Activated CD4-positive, alpha-beta T cell treated with anti-CD3 and anti-CD28 coated beads, Interleukin-2, amount 10 ng/mL, durations not matched to agents 24 days and 14 days (primary cell): ENCODE measurements around the gene DENND1B. TPM values are rescaled to one million over a fixed set of nuclear protein-coding genes. Genes with fewer than 3 reads are reported as not detected.

ENCODE experiments used
- DNase-seq: peaks from one replicate; pipeline ENCODE4 v3.0.0; 2022
- H3K27ac Mint-ChIP-seq: one replicate; pipeline ENCODE4 v1.8.0; 2022; ENCODE audit warnings: mild to moderate bottlenecking, mixed read lengths
- H3K27me3 Mint-ChIP-seq: one replicate; pipeline ENCODE4 v1.8.0; 2022; ENCODE audit warnings: mixed read lengths
- H3K36me3 Mint-ChIP-seq: one replicate; pipeline ENCODE4 v1.8.0; 2022; ENCODE audit warnings: low read depth, mild to moderate bottlenecking, mixed read lengths
- H3K4me1 Mint-ChIP-seq: one replicate; pipeline ENCODE4 v1.8.0; 2021; ENCODE audit warnings: mixed read lengths
- H3K4me3 Mint-ChIP-seq: one replicate; pipeline ENCODE4 v1.8.0; 2022; ENCODE audit warnings: mild to moderate bottlenecking, moderate library complexity, mixed read lengths
- H3K9me3 Mint-ChIP-seq: one replicate; pipeline ENCODE4 v1.8.0; 2021; ENCODE audit warnings: mixed read lengths
- intact Hi-C: fragments of 100-400 bp; cut with micrococcal nuclease; formaldehyde crosslinking; loops from one replicate; pipeline ENCODE4 v1.15.1; 2023
- total RNA-seq: library from RNA; stranded (reverse); gene quantifications from 2 replicates; pipeline ENCODE4 v1.2.3, GENCODE V29; 2022

Gene DENND1B
- total RNA-seq, 1 donor from 2014 or later: 15.0 TPM

- no peaks in the 10 kb centered on the region for H3K36me3 Mint-ChIP-seq
- H3K27ac Mint-ChIP-seq: no peak overlapping the region
- H3K27me3 Mint-ChIP-seq: no peaks in the 10 kb centered on the region
- peaks cover 7% of the 10 kb centered on the region for H3K4me1 Mint-ChIP-seq
- intact Hi-C loops: no loop called here
- no peaks in the 10 kb centered on the region for H3K9me3 Mint-ChIP-seq
- H3K4me3 Mint-ChIP-seq: no peak overlapping the region
- DNase-seq: no peak
Observed at GRCh38 chr1:197677752-197678295, 97.5 kb downstream of the DENND1B start.

GRCh38 chr1:197677313-197677712 lies 98.0 kb downstream of the DENND1B start:
- Mint-ChIP-seq H3K4me1 (peaks cover 7% of the 10 kb centered on the region), H3K27me3 (no peaks in the 10 kb centered on the region), H3K27ac (no peak overlapping the region), H3K9me3 (no peaks in the 10 kb centered on the region), H3K4me3 (no peak overlapping the region), H3K36me3 (no peaks in the 10 kb centered on the region)
- intact Hi-C loops: no loop called here
- no peak for DNase-seq

GRCh38 chr1:197675583-197676208 lies 99.6 kb downstream of the DENND1B start:
- H3K27me3 Mint-ChIP-seq: no peaks in the 10 kb centered on the region
- no peak overlapping the region for H3K27ac Mint-ChIP-seq
- intact Hi-C loops: no loop called here
- DNase-seq: no peak
- no peak overlapping the region for H3K4me3 Mint-ChIP-seq
- peaks cover 4% of the 10 kb centered on the region for H3K4me1 Mint-ChIP-seq
- peaks cover 2% of the 10 kb centered on the region for H3K36me3 Mint-ChIP-seq
- H3K9me3 Mint-ChIP-seq: no peaks in the 10 kb centered on the region

GRCh38 chr1:197674286-197674685 lies 101.0 kb downstream of the DENND1B start:
- Mint-ChIP-seq H3K4me1 (peaks cover 4% of the 10 kb centered on the region), H3K36me3 (peaks cover 2% of the 10 kb centered on the region), H3K4me3 (no peak overlapping the region), H3K27ac (no peak overlapping the region), H3K9me3 (no peaks in the 10 kb centered on the region), H3K27me3 (no peaks in the 10 kb centered on the region)
- no peak for DNase-seq
- intact Hi-C loops: no loop called here

- H3K9me3 Mint-ChIP-seq: no peaks in the 10 kb centered on the region
Observed at GRCh38 chr1:197673292-197673691, 102.0 kb downstream of the DENND1B start.

GRCh38 chr1:197672347-197672746 lies 102.9 kb downstream of the DENND1B start:
- no peak overlapping the region for H3K4me3 Mint-ChIP-seq
- H3K4me1 Mint-ChIP-seq: peaks cover 4% of the 10 kb centered on the region
- H3K27ac Mint-ChIP-seq: no peak overlapping the region
- intact Hi-C loops: no loop called here
- H3K36me3 Mint-ChIP-seq: peaks cover 2% of the 10 kb centered on the region
- no peak for DNase-seq
- no peaks in the 10 kb centered on the region for H3K27me3 Mint-ChIP-seq
- no peaks in the 10 kb centered on the region for H3K9me3 Mint-ChIP-seq

More at GRCh38 chr1:197673292-197673691, 102.0 kb downstream of the DENND1B start:
- peaks cover 4% of the 10 kb centered on the region for H3K4me1 Mint-ChIP-seq
- H3K4me3 Mint-ChIP-seq: no peak overlapping the region
- no peak for DNase-seq
- intact Hi-C loops: no loop called here
- H3K36me3 Mint-ChIP-seq: peaks cover 2% of the 10 kb centered on the region
- no peak overlapping the region for H3K27ac Mint-ChIP-seq
- no peaks in the 10 kb centered on the region for H3K27me3 Mint-ChIP-seq

- peaks cover 4% of the 10 kb centered on the region for H3K4me1 Mint-ChIP-seq
- no peaks in the 10 kb centered on the region for H3K27me3 Mint-ChIP-seq
- no peak overlapping the region for H3K4me3 Mint-ChIP-seq
- DNase-seq: no peak
- H3K36me3 Mint-ChIP-seq: peaks cover 2% of the 10 kb centered on the region
- intact Hi-C loops: no loop called here
- no peaks in the 10 kb centered on the region for H3K9me3 Mint-ChIP-seq
- no peak overlapping the region for H3K27ac Mint-ChIP-seq
Observed at GRCh38 chr1:197671920-197672319, 103.4 kb downstream of the DENND1B start.

GRCh38 chr1:197671140-197671539 lies 104.1 kb downstream of the DENND1B start:
- H3K27ac Mint-ChIP-seq: peak overlapping the region; percentile 35
- intact Hi-C loops: no loop called here
- no peaks in the 10 kb centered on the region for H3K27me3 Mint-ChIP-seq
- no peak for DNase-seq
- H3K9me3 Mint-ChIP-seq: no peaks in the 10 kb centered on the region
- peaks cover 2% of the 10 kb centered on the region for H3K36me3 Mint-ChIP-seq
- H3K4me3 Mint-ChIP-seq: no peak overlapping the region
- peaks cover 4% of the 10 kb centered on the region for H3K4me1 Mint-ChIP-seq

- Mint-ChIP-seq H3K9me3 (no peaks in the 10 kb centered on the region), H3K36me3 (peaks cover 2% of the 10 kb centered on the region), H3K4me1 (peaks cover 2% of the 10 kb centered on the region)
Observed at GRCh38 chr1:197666769-197667285, 108.5 kb downstream of the DENND1B start.

GRCh38 chr1:197664391-197664790 lies 110.9 kb downstream of the DENND1B start:
- H3K4me3 Mint-ChIP-seq: no peak overlapping the region
- intact Hi-C loops: no loop called here
- H3K4me1 Mint-ChIP-seq: peaks cover 1% of the 10 kb centered on the region
- H3K9me3 Mint-ChIP-seq: no peaks in the 10 kb centered on the region
- H3K27ac Mint-ChIP-seq: no peak overlapping the region
- no peaks in the 10 kb centered on the region for H3K36me3 Mint-ChIP-seq
- no peak for DNase-seq
- H3K27me3 Mint-ChIP-seq: no peaks in the 10 kb centered on the region

More at GRCh38 chr1:197666769-197667285, 108.5 kb downstream of the DENND1B start:
- Mint-ChIP-seq H3K4me3 (no peak overlapping the region), H3K27ac (no peak overlapping the region), H3K27me3 (no peaks in the 10 kb centered on the region)
- DNase-seq: no peak
- intact Hi-C loops: no loop called here

GRCh38 chr1:197663162-197663953 lies 111.9 kb downstream of the DENND1B start:
- intact Hi-C loops: no loop called here
- no peaks in the 10 kb centered on the region for H3K27me3 Mint-ChIP-seq
- H3K4me1 Mint-ChIP-seq: peaks cover 2% of the 10 kb centered on the region
- DNase-seq: no peak
- H3K9me3 Mint-ChIP-seq: no peaks in the 10 kb centered on the region
- no peaks in the 10 kb centered on the region for H3K36me3 Mint-ChIP-seq
- no peak overlapping the region for H3K4me3 Mint-ChIP-seq
- no peak overlapping the region for H3K27ac Mint-ChIP-seq

- Mint-ChIP-seq H3K27me3 (no peaks in the 10 kb centered on the region), H3K4me3 (no peak overlapping the region), H3K27ac (no peak overlapping the region), H3K4me1 (peaks cover 2% of the 10 kb centered on the region), H3K36me3 (peaks cover 12% of the 10 kb centered on the region), H3K9me3 (no peaks in the 10 kb centered on the region)
- no peak for DNase-seq
- intact Hi-C loops: no loop called here
Observed at GRCh38 chr1:197660389-197660788, 114.9 kb downstream of the DENND1B start.

GRCh38 chr1:197659171-197659570 lies 116.1 kb downstream of the DENND1B start:
- Mint-ChIP-seq H3K27ac (no peak overlapping the region), H3K9me3 (no peaks in the 10 kb centered on the region), H3K4me3 (no peak overlapping the region), H3K36me3 (peaks cover 12% of the 10 kb centered on the region), H3K27me3 (no peaks in the 10 kb centered on the region), H3K4me1 (peaks cover 2% of the 10 kb centered on the region)
- no peak for DNase-seq
- intact Hi-C loops: no loop called here

GRCh38 chr1:197649188-197649587 lies 126.1 kb downstream of the DENND1B start:
- Mint-ChIP-seq H3K4me1 (peaks cover 4% of the 10 kb centered on the region), H3K36me3 (peaks cover 11% of the 10 kb centered on the region), H3K27me3 (no peaks in the 10 kb centered on the region), H3K9me3 (no peaks in the 10 kb centered on the region), H3K4me3 (no peak overlapping the region), H3K27ac (no peak overlapping the region)
- intact Hi-C loops: no loop called here
- DNase-seq: no peak
